ENCODE results near the gene RBM17.
"Not testable (repeated sequence)": the region's sequence is repeated elsewhere in the genome, so short reads cannot be mapped to it uniquely, and the experiment has no call there.

The RBM17 gene

DNA sequence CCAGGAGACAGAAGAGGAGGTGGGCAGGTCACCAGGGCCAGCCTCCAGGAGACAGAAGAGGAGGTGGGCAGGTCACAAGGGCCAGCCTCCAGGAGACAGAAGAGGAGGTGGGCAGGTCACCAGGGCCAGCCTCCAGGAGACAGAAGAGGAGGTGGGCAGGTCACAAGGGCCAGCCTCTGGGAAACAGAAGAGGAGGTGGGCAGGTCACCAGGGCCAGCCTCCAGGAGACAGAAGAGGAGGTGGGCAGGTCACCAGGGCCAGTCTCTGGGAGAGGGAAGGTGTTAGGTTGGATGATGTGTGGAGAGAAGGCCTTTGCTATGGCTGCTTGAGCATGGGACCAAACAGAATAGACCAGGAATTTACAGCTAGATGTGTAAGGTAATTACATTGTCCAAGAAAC lies 38.6 kb downstream of the RBM17 start:
- not testable (repeated sequence) for H3K4me3 Mint-ChIP-seq; H3K9me3 Mint-ChIP-seq; DNase-seq (ENCODE audit: low spot score in 2 of 2); ATAC-seq
- H3K36me3 Mint-ChIP-seq, result peaks cover 15% of the 10 kb centered on the region
- H3K4me1 Mint-ChIP-seq, result peaks cover 42% of the 10 kb centered on the region
- peak overlapping the region; percentile 34 for H3K27ac Mint-ChIP-seq

DNA sequence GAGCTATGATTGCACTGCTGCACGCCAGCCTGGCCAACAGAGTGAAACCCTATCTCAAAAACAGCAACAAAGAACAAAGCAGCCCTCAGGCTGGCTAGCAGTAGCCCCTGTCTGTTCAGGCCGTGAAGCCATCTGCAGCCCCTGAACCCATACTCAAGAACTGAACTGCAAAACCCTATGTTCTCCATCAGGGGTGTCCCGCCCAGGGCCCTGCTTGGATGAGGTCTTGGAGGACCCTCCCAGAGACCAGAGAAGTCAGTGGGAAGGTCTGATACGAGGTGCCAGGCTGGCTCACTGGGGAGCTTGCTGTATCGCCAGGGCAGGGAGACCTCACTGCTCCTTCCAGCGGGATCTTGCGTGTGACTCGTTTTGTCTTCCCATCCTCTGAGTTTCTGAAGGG lies 39.3 kb downstream of the RBM17 start:
- no peak for DNase-seq (ENCODE audit: low spot score in 2 of 2)
- H3K4me3 Mint-ChIP-seq, result no peak overlapping the region

DNA sequence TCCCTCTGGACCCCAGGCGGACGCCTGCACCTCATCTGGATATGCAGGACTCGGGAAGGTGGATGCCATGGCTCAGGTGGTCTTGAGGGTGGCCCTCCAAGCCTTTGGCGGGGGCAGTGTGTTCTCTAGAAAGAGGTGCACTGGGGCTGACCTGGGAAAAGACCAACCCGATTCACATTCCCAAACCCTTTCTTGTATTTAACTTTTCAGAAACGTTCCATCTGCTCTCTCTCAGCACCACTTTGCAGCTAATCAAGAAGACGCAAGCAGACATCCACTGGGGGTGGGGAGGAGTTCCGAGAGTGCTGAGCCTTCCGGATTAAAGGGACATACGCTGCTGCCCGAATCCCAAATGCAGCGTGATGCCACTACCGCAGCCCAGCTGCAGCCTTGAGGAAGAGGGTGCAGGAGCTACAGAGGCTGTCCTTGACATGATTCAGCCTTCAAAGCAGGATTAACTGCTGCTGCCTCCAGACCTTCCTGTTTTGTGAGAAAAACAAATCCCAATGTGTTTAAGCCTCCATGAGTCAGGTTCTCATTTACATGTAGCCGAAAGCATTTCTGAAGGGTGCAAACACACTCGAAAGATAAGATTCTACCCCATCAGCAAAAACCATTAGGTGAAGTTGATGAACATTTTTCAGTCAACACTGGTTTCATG lies 39.9 kb downstream of the RBM17 start:
- DNase-seq (ENCODE audit: low spot score in 2 of 2), result no peak
- Mint-ChIP-seq H3K9me3 (no peaks in the 10 kb centered on the region), H3K36me3 (peaks cover 15% of the 10 kb centered on the region), H3K27ac (peak overlapping the region; percentile 80), H3K4me3 (peak overlapping the region; percentile 52), H3K4me1 (peaks cover 30% of the 10 kb centered on the region)
- no peak for ATAC-seq

More for the DNA sequence above, 39.3 kb downstream of the RBM17 start:
- ATAC-seq, result no peak
- Mint-ChIP-seq H3K9me3 (no peaks in the 10 kb centered on the region), H3K27ac (no peak overlapping the region), H3K4me1 (peaks cover 36% of the 10 kb centered on the region), H3K36me3 (peaks cover 15% of the 10 kb centered on the region)

DNA sequence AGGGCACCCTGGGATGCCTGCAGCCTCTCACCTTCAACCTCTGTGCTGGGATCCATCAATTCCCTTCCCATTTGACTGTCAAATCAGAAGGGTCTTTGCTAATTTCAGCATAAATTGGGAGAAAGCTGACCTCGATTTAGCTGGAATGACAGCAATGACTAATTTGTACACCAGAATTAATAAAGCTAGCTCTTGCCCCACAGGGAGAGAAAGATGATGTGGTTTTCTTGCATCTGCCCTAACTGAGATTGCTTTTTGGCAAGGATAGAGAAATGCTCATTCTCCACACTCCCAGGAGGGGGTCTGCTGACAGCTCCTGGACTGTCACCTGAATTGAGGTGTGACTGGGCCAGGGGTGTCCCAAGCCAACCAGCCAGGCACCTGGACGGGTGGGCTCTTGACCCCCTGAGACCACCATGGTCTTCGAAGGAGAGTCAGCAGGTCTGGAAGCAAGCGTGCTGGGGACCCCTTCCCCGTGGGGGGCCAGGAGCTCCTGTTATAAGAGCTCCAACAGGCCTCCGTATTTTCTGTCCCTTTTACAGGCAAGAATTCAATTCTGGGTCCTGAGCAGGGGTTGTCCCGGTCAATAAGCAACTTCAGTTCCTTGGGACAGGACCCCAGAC lies 42.1 kb downstream of the RBM17 start:
- Mint-ChIP-seq H3K27ac (peak overlapping the region; percentile 80), H3K4me1 (peaks cover 50% of the 10 kb centered on the region), H3K9me3 (no peaks in the 10 kb centered on the region), H3K4me3 (peak overlapping the region; percentile 52), H3K36me3 (peaks cover 22% of the 10 kb centered on the region)
- no peak for ATAC-seq
- DNase-seq (ENCODE audit: low spot score in 2 of 2), result no peak

DNA sequence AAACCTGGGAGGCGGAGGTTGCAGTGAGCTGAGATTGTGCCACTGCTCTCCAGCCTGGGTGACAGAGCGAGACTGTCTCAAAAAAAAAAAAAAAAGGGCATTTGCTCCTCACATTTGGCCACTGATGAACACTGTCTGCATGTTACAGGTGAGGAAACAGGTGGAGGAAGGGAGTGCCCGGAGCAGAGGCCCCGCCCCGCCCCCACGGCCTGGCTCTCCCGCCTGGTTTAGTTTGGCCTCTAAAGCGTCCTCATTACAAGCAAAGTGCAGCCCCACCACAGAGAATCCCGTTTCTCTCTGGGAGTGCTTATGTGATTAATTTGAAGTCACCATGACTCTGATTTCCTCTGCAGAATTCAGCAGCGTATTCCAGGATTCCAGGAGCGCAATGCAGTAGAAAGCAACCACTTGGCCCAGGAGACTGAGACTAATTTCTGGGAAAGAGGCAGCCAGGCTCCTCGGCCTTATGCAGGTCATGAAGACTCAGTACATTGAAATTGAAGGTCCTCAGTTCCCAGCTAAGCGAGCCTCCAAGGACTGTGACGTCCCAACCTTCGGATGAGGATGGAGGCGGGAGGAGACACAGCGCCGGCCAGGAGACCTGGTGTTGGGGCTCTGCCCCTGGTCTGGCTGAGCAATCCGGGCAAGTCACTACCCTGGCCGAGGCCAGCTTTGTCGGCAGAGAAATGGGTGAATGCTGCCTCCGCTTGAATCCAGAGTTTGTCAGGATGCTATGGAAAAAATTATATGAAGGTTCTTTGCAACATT lies 44.7 kb downstream of the RBM17 start:
- Mint-ChIP-seq H3K4me1 (peaks cover 69% of the 10 kb centered on the region), H3K36me3 (peaks cover 30% of the 10 kb centered on the region), H3K27ac (peak overlapping the region; percentile 57), H3K9me3 (no peaks in the 10 kb centered on the region), H3K4me3 (no peak overlapping the region)
- DNase-seq (ENCODE audit: low spot score in 2 of 2) (no peak), ATAC-seq (no peak)

DNA sequence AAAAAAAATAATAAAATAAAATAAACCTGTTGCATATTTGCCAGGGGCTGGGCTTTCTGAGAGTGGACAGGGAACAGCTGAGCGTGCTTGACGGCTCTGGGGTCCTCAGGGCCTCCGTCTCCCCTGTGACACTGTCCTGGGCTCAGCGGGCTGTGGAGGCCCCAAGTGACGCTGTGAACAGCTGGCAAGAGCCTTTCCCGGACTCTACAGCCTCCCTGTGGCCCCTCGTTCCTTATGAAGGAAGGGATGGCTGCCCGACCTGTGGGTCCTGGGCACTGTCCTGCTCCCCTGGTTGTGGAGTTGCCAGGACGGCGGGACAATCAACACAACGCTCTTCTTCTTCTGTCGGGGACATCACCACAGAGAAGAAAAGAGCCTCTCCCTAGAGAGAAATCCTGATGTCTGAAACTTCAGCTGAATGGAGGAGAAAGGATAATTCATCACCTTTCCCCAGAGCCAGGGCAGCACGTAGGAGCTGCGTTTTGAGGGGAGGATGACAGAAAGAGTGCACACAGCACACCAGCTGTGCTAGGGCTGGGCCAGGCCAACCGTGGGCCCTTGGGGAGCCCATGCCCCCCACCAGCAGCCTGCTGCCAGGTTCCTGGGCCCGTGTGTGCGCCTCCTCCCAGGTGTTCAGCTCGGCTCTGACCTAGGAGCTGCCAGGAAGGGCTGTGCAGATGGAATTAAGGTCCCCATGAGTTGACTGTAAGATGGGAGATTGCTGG lies 45.4 kb downstream of the RBM17 start:
- peak overlapping the region; percentile 71 for H3K4me3 Mint-ChIP-seq
- H3K36me3 Mint-ChIP-seq, result peaks cover 27% of the 10 kb centered on the region
- H3K4me1 Mint-ChIP-seq, result peaks cover 69% of the 10 kb centered on the region
- H3K27ac Mint-ChIP-seq, result peak overlapping the region; percentile 57
- DNase-seq (ENCODE audit: low spot score in 2 of 2) (no peak), ATAC-seq (no peak)
- no peaks in the 10 kb centered on the region for H3K9me3 Mint-ChIP-seq

DNA sequence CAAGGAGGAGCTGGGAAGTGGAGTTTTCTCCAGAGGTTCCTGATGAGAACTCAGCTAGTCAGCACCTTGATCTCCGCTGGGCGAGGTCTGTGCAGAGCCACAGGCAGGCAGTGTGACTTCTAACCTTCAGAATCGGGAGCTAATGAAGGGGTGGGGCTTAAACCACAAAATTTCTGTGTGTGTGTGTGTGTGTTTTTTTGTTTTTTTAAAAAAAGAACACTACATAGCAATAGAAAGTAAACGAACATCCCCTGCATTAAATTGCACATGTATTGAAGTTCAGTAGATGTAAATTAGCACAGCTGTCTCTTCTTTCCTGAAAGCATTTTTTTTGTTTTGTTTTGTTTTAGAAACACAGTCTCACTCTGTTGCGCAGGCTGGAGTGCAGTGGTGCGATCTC lies 46.2 kb downstream of the RBM17 start:
- Mint-ChIP-seq H3K9me3 (no peaks in the 10 kb centered on the region), H3K27ac (peak overlapping the region; percentile 84), H3K36me3 (peaks cover 19% of the 10 kb centered on the region), H3K4me3 (peak overlapping the region; percentile 71), H3K4me1 (peaks cover 69% of the 10 kb centered on the region)
- ATAC-seq, result no peak
- no peak for DNase-seq (ENCODE audit: low spot score in 2 of 2)

DNA sequence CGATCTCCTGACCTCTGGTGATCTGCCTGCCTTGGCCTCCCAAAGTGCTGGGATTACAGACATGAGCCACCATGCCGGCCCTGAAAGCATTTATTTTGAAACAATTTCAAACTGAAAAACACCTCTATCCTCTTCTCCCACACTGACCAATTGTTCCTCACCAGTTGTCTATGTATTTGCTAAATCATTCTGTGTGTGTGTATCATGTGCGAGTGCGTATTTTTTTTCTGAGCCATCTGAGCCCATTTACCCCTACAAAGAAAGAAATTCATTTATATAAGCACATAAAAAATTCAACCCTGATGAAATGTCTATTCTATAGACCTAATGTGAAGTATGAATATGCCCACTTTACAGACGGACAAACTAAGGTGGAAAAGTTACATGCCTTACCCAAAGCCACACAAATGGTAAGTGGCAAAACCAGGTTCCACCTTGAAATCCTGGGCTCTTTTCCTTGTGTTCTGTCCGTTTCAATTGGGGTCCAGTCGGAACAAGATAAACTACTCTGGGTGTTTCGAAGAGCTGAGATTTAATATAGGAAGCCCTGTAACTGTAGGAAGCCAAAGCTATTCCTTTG lies 46.8 kb downstream of the RBM17 start:
- Mint-ChIP-seq H3K9me3 (no peaks in the 10 kb centered on the region), H3K36me3 (peaks cover 15% of the 10 kb centered on the region), H3K27ac (peak overlapping the region; percentile 84), H3K4me1 (peaks cover 69% of the 10 kb centered on the region), H3K4me3 (peak overlapping the region; percentile 71)
- ATAC-seq (no peak), DNase-seq (ENCODE audit: low spot score in 2 of 2) (no peak)

DNA sequence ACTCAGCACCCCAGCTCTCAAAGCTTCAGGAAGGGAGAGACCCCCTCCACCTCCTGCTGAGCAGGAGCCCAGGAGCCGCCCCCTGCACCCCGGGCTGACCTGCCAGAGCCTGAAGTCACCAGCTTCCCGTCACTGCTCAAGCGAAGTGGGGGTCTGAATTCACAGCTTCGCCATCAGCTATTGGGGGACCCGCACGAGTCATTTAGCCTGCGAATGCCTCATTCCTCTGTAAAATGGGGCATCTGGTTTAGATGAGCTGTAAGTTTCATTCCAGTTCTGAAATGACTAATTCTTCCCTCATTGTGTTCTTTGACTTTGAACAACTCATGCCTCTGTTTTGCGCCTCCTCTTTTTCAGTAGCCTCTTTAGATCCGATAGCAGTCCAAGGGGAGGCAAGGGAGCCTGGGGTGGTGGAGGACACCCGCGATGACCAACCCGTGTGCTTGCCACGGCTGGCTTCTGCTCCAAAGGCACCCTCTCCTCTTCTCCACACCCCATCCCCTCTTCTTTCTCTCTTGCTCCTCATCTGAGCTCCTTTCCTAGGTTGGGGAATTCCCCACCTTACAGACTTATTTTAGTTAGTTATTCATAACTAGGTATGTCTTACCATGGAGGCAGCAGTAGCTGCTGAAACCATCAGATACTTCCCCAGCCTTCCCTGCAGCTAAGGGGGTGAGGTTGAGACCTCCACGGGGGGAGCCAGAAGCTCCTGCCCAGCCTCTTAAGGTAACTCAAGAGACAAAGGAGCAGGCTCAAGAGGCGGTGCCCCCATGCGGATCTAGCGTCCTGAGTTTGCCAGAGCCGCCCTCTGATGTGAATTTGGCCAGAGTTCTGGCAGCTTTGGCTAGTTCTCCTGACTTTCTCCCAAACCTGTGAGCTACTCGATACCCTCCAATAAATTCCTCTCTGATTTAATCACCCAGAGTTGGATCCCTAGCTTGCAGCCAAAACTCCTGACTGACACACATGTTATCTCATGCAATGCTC lies 47.7 kb downstream of the RBM17 start:
- Mint-ChIP-seq H3K9me3 (no peaks in the 10 kb centered on the region), H3K27ac (peak overlapping the region; percentile 84), H3K36me3 (peaks cover 22% of the 10 kb centered on the region), H3K4me3 (peak overlapping the region; percentile 71), H3K4me1 (peaks cover 71% of the 10 kb centered on the region)
- peak; percentile 41 to 83 for DNase-seq (ENCODE audit: low spot score in 2 of 2)
- peak; percentile 89 for ATAC-seq

DNA sequence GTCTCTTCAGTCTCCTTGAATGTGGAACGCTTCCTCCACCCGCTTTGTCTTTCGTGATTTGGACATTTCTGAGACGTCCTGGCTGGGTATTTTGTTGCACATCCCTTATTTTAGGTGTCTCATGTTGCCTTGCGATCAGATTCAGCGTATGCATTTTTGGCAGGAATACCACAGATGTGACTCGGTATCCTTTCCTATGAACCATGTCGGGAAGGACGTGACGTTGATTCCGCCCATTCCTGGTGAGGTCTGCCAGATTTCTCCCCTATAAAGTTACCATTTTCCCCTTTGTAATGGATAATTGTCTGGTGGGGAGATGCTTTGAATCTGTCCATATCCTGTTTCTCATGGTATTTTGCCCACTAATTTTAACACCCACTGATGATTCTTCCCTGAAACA lies 49.6 kb downstream of the RBM17 start:
- DNase-seq (ENCODE audit: low spot score in 2 of 2) (no peak), ATAC-seq (no peak)
- H3K4me1 Mint-ChIP-seq, result peaks cover 90% of the 10 kb centered on the region
- H3K4me3 Mint-ChIP-seq, result no peak overlapping the region
- H3K36me3 Mint-ChIP-seq, result peaks cover 25% of the 10 kb centered on the region
- peak overlapping the region; percentile 99 for H3K27ac Mint-ChIP-seq
- H3K9me3 Mint-ChIP-seq, result no peaks in the 10 kb centered on the region

DNA sequence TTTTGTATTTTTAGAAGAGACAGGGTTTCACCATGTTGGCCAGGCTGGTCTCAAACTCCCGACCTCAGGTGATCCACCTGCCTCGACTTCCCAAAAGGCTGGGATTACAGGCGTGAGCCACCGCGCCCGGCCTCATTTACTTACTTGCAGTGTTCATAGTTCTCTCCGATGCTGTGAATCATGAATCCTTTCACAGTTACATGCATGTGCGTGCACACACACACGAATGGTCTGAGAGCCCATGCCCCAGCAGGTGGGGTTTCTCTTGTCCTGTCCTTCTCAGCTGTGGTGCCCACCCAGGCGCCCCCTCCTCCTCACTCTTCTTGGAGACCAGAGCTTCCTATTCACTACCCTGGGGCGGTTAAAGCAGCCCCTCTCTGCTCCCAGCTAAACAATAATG lies 50.6 kb downstream of the RBM17 start:
- H3K4me1 Mint-ChIP-seq, result peaks cover 94% of the 10 kb centered on the region
- ATAC-seq (no peak), DNase-seq (ENCODE audit: low spot score in 2 of 2) (no peak)
- H3K27ac Mint-ChIP-seq, result peak overlapping the region; percentile 99
- peaks cover 25% of the 10 kb centered on the region for H3K36me3 Mint-ChIP-seq
- no peaks in the 10 kb centered on the region for H3K9me3 Mint-ChIP-seq
- H3K4me3 Mint-ChIP-seq, result peak overlapping the region; percentile 89

DNA sequence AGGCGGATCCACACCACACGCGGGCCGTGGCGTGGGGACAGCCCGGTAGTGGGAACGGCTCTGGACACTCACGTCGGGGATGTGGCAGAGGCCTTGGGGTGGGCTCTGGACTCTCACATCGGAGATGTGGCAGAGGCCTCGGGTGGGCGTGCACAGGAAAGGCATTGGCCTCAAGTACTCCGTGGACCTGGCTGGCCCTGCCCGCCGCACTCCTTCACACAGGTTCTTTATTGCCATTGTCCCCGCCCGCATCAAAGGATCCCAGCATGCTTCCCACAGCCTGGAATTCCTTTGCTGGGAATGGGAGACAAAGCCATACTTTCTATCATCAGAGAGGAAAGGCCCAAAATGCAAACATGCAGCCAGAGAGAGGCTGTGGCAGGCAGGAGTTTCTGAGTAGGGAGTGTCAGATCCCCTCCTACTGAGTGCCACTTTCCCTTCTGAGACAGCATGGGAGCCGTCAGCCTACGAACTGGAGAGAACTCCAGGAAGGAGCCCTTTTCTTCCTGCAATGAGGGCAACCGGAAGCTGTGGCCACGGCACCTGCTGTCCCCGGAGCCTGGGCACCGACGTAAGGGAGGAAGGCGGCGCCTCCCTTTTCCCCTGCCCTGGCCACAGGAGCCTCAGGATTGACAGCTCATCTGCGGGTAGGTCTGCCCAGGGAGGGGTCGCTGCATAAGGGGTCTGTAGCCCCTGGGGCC lies 51.5 kb downstream of the RBM17 start:
- ATAC-seq (no peak), DNase-seq (ENCODE audit: low spot score in 2 of 2) (peak in 1 of 2 donors; percentile 70)
- Mint-ChIP-seq H3K4me1 (peaks cover 86% of the 10 kb centered on the region), H3K27ac (peak overlapping the region; percentile 99), H3K36me3 (peaks cover 25% of the 10 kb centered on the region), H3K4me3 (peak overlapping the region; percentile 89), H3K9me3 (no peaks in the 10 kb centered on the region)

DNA sequence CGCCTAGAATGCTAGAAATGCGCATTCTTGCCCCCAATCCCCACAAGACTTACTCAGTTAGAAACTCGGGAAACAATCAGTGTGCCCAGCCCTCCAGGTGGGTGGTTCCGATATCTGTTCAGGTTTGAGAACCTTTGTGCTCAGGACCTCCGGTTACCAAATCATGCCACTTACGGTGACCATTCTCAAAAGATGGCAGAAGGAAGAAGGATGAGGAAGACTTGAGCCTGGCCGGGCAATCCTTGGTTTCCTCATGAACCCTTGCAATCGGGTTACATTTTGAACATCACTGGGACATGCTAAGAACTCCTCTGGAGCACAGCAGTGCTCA lies 52.1 kb downstream of the RBM17 start:
- Mint-ChIP-seq H3K36me3 (peaks cover 24% of the 10 kb centered on the region), H3K4me3 (peak overlapping the region; percentile 89), H3K9me3 (no peaks in the 10 kb centered on the region), H3K4me1 (peaks cover 84% of the 10 kb centered on the region), H3K27ac (peak overlapping the region; percentile 99)
- peak in 1 of 2 donors; percentile 72 for DNase-seq (ENCODE audit: low spot score in 2 of 2)
- ATAC-seq, result no peak

Measured in stimulated activated effector memory CD8-positive, alpha-beta T cell treated with anti-CD3 and anti-CD28 coated beads, Interleukin-12 subunit alpha, Interleukin-12 subunit beta, amount 100 ng/mL, for 72 hours (primary cell).